GM12878 (cell line): ENCODE measurements around the gene CNMD. TPM values are rescaled to one million over a fixed set of nuclear protein-coding genes. Genes with fewer than 3 reads are reported as not detected.

Experiments
- ATAC-seq: fragments of 200-7000 bp; cut with Tn5 transposase; 3 replicates; pipeline ENCODE4 v1.9.1; 2020; ENCODE audit warnings: mild to moderate bottlenecking, moderate library complexity
- BruUV-seq: library from RNA; stranded (reverse); fragments of 400-500 nt; replicated peaks from 2 replicates; lab custom pipeline; 2021; lab: Mats Ljungman, UMichigan
- CTCF ChIA-PET: fragments of 300-600 bp; sonication (Branson Sonifier 250); formaldehyde crosslinking; extraction: SDS; loops from one replicate; lab custom pipeline; 2021; ENCODE audit warnings: inconsistent platforms; lab: Yijun Ruan, JAX
- POLR2A ChIA-PET: fragments of 350-600 bp; formaldehyde crosslinking; extraction: SDS; loops from one replicate; lab custom pipeline; 2021; ENCODE audit warnings: inconsistent platforms; lab: Charles Lee
- RAD21 ChIA-PET: fragments of 300-600 bp; sonication (Branson Sonifier 250); formaldehyde crosslinking; loops from one replicate; lab custom pipeline; 2023; ENCODE audit warnings: antibody characterized with exemption; ENCODE audit not compliant: unreplicated experiment; lab: Charles Lee
- SMC1A ChIA-PET: fragments of 300-600 bp; sonication (Branson Sonifier 250); formaldehyde crosslinking; loops from one replicate; lab custom pipeline; 2023; ENCODE audit not compliant: unreplicated experiment, uncharacterized antibody; lab: Charles Lee
- DNase-seq: peaks from one replicate; pipeline ENCODE4 v3.0.0-alpha.2; 2011; ENCODE audit warnings: low read depth, low spot score
- FAIRE-seq: peaks from 3 replicates; lab custom pipeline; 2011; peaks lifted over from hg19 to GRCh38; lab: Jason Lieb, UNC
- H2AFZ ChIP-seq: 2 replicates; pipeline ENCODE4 v1.6.0; 2011; ENCODE audit warnings: low read depth, low read length, control low read depth; ENCODE audit not compliant: control insufficient read depth
- H3K27ac ChIP-seq: 2 replicates; pipeline ENCODE4 v1.5.1; 2011; ENCODE audit warnings: control low read depth; ENCODE audit not compliant: control insufficient read depth, insufficient read depth
- H3K27me3 ChIP-seq, 2 experiments: replicated peaks in 1 of 2; 2 replicates each; pipeline versions ENCODE4 v1.6.0 to v1.6.1; 2011; ENCODE audit warnings: low read length in 1 of 2; ENCODE audit not compliant: control insufficient read depth in 2 of 2, insufficient read depth in 2 of 2
- H3K36me3 ChIP-seq, 2 experiments: 2 replicates each; pipeline ENCODE4 v1.5.1; 2011; ENCODE audit warnings: low read length in 1 of 2; ENCODE audit not compliant: control insufficient read depth in 2 of 2, insufficient read depth in 2 of 2
- H3K4me1 ChIP-seq: 2 replicates; pipeline ENCODE4 v1.6.1; 2011; ENCODE audit warnings: mild to moderate bottlenecking, low read length, moderate library complexity, mixed read lengths; ENCODE audit not compliant: control insufficient read depth, insufficient read depth
- H3K4me2 ChIP-seq: 2 replicates; pipeline ENCODE4 v1.6.0; 2011; ENCODE audit warnings: control low read depth; ENCODE audit not compliant: control insufficient read depth, insufficient read depth
- H3K4me3 ChIP-seq: fragments of 200-600 bp; sonication (generic); 2 replicates; pipeline ENCODE4 v1.5.1; 2016
- H3K79me2 ChIP-seq: 2 replicates; pipeline ENCODE4 v1.6.0; 2011; ENCODE audit warnings: low read length; ENCODE audit not compliant: control insufficient read depth, insufficient read depth
- H3K9ac ChIP-seq: 2 replicates; pipeline ENCODE4 v1.8.0; 2011; ENCODE audit warnings: low read length, control low read depth, mixed read lengths; ENCODE audit not compliant: control insufficient read depth, insufficient read depth
- H3K9me3 ChIP-seq: replicated peaks from 3 replicates; pipeline ENCODE4 v1.5.1; 2011; ENCODE audit warnings: mild to moderate bottlenecking, low read length; ENCODE audit not compliant: control insufficient read depth, insufficient read depth
- H4K20me1 ChIP-seq: 2 replicates; pipeline ENCODE4 v1.6.0; 2011; ENCODE audit not compliant: control insufficient read depth, insufficient read depth
- ASH2L ChIP-seq: fragments of 300-600, 200-600 bp; sonication (generic); IDR thresholded peaks from 2 replicates; pipeline ENCODE4 v1.6.1; 2017; ENCODE audit warnings: low read depth, mild to moderate bottlenecking, borderline replicate concordance
- EP300 ChIP-seq, 2 experiments: fragments of 150-350 bp in 1 of 2; IDR thresholded peaks; 2 replicates each; pipeline ENCODE4 v1.6.1; 2011 to 2012; ENCODE audit warnings: low read depth in 2 of 2, low read length in 2 of 2, borderline replicate concordance in 1 of 2, improper control_type of control experiment in 1 of 2, inconsistent platforms in 1 of 2; ENCODE audit not compliant: control insufficient read depth in 1 of 2
- KDM1A ChIP-seq: fragments of 200-600 bp; sonication (generic); IDR thresholded peaks from 2 replicates; pipeline ENCODE4 v1.6.1; 2016; ENCODE audit warnings: borderline replicate concordance
- NRF1 ChIP-seq: conservative IDR thresholded peaks from 2 replicates; pipeline ENCODE4 v1.6.1; 2011; ENCODE audit warnings: mild to moderate bottlenecking, low read depth, low read length, improper control_type of control experiment
- POU2F2 ChIP-seq: IDR thresholded peaks from 3 replicates; pipeline ENCODE4 v1.6.1; 2011; ENCODE audit warnings: low read depth, mild to moderate bottlenecking, low read length, borderline replicate concordance
- SUZ12 ChIP-seq: fragments of 200-600 bp; sonication (generic); IDR thresholded peaks from one replicate; pipeline ENCODE4 v1.6.1; 2018; ENCODE audit warnings: antibody characterized with exemption, mild to moderate bottlenecking; ENCODE audit not compliant: unreplicated experiment
- TCF3 ChIP-seq: IDR thresholded peaks from 2 replicates; pipeline ENCODE4 v1.6.1; 2012; ENCODE audit warnings: low read depth, mild to moderate bottlenecking, low read length, borderline replicate concordance; ENCODE audit not compliant: insufficient read depth
- WGBS: methylation state at CpG from one replicate; pipeline ENCODE4 v1.1.6; 2016; ENCODE audit warnings: low lambda C conversion rate; ENCODE audit not compliant: insufficient replicate concordance, insufficient coverage; ENCODE audit errors: missing lambda C conversion rate; 5-methylcytosine and 5-hydroxymethylcytosine counted together
- in situ Hi-C: fragments of 300-500 bp; cut with MboI; formaldehyde crosslinking; loops from 9 replicates; pipeline ENCODE4 v1.14.3; 2018; ENCODE audit warnings: mixed read lengths
- intact Hi-C: fragments of 100-400 bp; cut with micrococcal nuclease; formaldehyde crosslinking; loops from one replicate; pipeline ENCODE4 v1.14.2; 2022; ENCODE audit not compliant: unreplicated experiment
- polyA plus RNA-seq, 11 experiments: library from polyadenylated mRNA; depleted of rRNA in 4 of 11; unstranded in 6 of 11; stranded (reverse) in 5 of 11; fragments of >200 nt; fragmentation: Nextera tagmentation in 4 of 11; fragmentation: Illumina TruSeq in 1 of 11; extraction: Ambion mirVana in 4 of 11; extraction: Trizol in 1 of 11; gene quantifications; 1 replicate in 1 of 11; 2 replicates in 10 of 11; pipeline versions ENCODE4 v1.2.1 to v1.2.3, GENCODE V29; 2011 to 2016; ENCODE audit warnings: inconsistent platforms in 2 of 11, missing spikeins in 2 of 11, low read depth in 1 of 11
- total RNA-seq, 4 experiments: library from RNA; depleted of rRNA in 3 of 4; stranded (reverse); fragments of >200 nt in 3 of 4; fragmentation: Illumina TruSeq in 1 of 4; extraction: Trizol in 1 of 4; gene quantifications; 2 replicates each; pipeline versions ENCODE4 v1.2.1 to v1.2.3, GENCODE V29; 2013 to 2021
- TF ChIP-seq, protein P1 (sequence below): fragments of 450-650 bp; formaldehyde crosslinking; IDR thresholded peaks from 2 replicates; pipeline ENCODE4 v1.4.0; 2020; ENCODE audit warnings: mild to moderate bottlenecking, moderate library complexity

CNMD gene
- total and polyA plus RNA-seq, 10 of the 15 experiments (the other 5 are each of a cell fraction or from before 2014, with no cell fraction given), result 0.31 to 1.6 (median 0.73) TPM

DNA sequence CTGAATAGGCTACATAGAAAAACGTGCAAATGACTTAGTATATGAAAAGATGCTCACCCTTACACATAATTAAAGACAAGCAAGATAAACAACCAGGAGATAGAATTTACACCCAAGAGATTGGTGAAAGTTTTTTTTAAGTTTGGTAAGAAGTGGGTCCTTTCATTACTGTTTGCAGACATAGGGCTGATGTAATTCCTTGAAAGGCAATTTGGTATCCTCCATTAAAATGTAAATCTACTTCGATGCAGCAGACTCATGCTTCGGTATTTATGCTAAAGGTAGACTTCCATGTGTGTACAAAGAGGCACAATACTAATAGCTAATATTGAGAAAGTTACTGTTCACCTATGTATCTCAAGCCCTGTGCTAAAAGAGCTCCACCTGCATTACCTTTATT lies 33.5 kb downstream of the CNMD start:
- no peak overlapping the region for H3K9ac ChIP-seq
- no peaks in the 10 kb centered on the region for H3K79me2 ChIP-seq
- no peaks in the 10 kb centered on the region for H3K9me3 ChIP-seq
- WGBS, result 44% methylated on average over 3 of the region's 3 CpGs
- CTCF ChIA-PET, result interaction anchor here (1.5 to 2.1 kb wide), 2 partner anchors 32 to 103 kb away, joined by 4 to 7 read pairs; no protein-coding TSS in a partner anchor
- FAIRE-seq (no peak), ATAC-seq (no peak), DNase-seq (no peak)
- SMC1A ChIA-PET, result interaction anchor here (0.7 to 1.9 kb wide), 7 partner anchors 16 to 103 kb away, joined by 3 to 8 read pairs (median 4); no protein-coding TSS in a partner anchor
- H3K4me3 ChIP-seq, result no peak overlapping the region
- TF ChIP-seq TCF3 (no peak), ASH2L (no peak), EP300 (IDR thresholded peaks at IDR 0.05; ENCODE audit: borderline replicate concordance in 1 of 2, control insufficient read depth in 1 of 2, low read depth in 2 of 2, low read length in 2 of 2) (no peak), SUZ12 (no peak), KDM1A (no peak), POU2F2 (no peak), NRF1 (no peak)
- TF ChIP-seq, protein P1, sequence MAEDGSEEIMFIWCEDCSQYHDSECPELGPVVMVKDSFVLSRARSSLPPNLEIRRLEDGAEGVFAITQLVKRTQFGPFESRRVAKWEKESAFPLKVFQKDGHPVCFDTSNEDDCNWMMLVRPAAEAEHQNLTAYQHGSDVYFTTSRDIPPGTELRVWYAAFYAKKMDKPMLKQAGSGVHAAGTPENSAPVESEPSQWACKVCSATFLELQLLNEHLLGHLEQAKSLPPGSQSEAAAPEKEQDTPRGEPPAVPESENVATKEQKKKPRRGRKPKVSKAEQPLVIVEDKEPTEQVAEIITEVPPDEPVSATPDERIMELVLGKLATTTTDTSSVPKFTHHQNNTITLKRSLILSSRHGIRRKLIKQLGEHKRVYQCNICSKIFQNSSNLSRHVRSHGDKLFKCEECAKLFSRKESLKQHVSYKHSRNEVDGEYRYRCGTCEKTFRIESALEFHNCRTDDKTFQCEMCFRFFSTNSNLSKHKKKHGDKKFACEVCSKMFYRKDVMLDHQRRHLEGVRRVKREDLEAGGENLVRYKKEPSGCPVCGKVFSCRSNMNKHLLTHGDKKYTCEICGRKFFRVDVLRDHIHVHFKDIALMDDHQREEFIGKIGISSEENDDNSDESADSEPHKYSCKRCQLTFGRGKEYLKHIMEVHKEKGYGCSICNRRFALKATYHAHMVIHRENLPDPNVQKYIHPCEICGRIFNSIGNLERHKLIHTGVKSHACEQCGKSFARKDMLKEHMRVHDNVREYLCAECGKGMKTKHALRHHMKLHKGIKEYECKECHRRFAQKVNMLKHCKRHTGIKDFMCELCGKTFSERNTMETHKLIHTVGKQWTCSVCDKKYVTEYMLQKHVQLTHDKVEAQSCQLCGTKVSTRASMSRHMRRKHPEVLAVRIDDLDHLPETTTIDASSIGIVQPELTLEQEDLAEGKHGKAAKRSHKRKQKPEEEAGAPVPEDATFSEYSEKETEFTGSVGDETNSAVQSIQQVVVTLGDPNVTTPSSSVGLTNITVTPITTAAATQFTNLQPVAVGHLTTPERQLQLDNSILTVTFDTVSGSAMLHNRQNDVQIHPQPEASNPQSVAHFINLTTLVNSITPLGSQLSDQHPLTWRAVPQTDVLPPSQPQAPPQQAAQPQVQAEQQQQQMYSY (CRISPR knock-in tag), result no peak
- RAD21 ChIA-PET, result interaction anchor here (0.6 to 2.6 kb wide), 5 partner anchors 20 to 264 kb away, joined by 3 to 16 read pairs (median 3); no protein-coding TSS in a partner anchor
- no peaks in the 10 kb centered on the region for H3K27me3 ChIP-seq
- no peaks in the 10 kb centered on the region for H3K4me1 ChIP-seq
- H2AFZ ChIP-seq, result no peak overlapping the region
- H4K20me1 ChIP-seq, result no peaks in the 10 kb centered on the region
- intact Hi-C loops (no loop called here), in situ Hi-C loops (no loop called here)
- no peak overlapping the region for H3K4me2 ChIP-seq
- BruUV-seq, result no TSS peak
- no peaks in the 10 kb centered on the region for H3K36me3 ChIP-seq
- no peak overlapping the region for H3K27ac ChIP-seq
- POLR2A ChIA-PET, result no interaction called here
